ENCODE data around the gene SQSTM1.

GRCh38 chr5:179872828-179873575, 52.3 kb downstream of the SQSTM1 start:
- no peak for TF ChIP-seq CTCF (conservative IDR thresholded peaks at IDR 0.05 in 1 of 2, IDR thresholded peaks at IDR 0.05 in 1 of 2; ENCODE audit: low read depth in 1 of 2, low read length in 2 of 2)
- no peak for TF ChIP-seq EZH2 (IDR thresholded peaks at IDR 0.05; ENCODE audit: low read length, missing control alignments)

Data from fibroblast of lung (primary cell).